ENCODE data around the gene UBIAD1.

GRCh38 chr1:11331036-11331944 is 58.3 kb downstream of the UBIAD1 start:
- TF ChIP-seq CTCF (IDR thresholded peaks at IDR 0.05) (no peak), POLR2AphosphoS5 (IDR thresholded peaks at IDR 0.05) (no peak), POLR2A (IDR thresholded peaks at IDR 0.05) (no peak), EP300 (IDR thresholded peaks at IDR 0.05) (no peak)
